K562 (cell line): Measurements from ENCODE around the gene ZSWIM2. TPM values are rescaled to one million over a fixed set of nuclear protein-coding genes. Genes with fewer than 3 reads are reported as not detected.

ENCODE experiments used
- ATAC-seq: fragments of 200-7000 bp; cut with Tn5 transposase; 3 replicates; pipeline ENCODE4 v1.9.1; 2020; ENCODE audit warnings: moderate library complexity
- BruUV-seq: library from RNA; stranded (reverse); fragments of 400-500 nt; replicated peaks from 2 replicates; lab custom pipeline; 2021; lab: Mats Ljungman, UMichigan
- CTCF ChIA-PET: fragments of 300-600 bp; formaldehyde crosslinking; extraction: SDS; loops from one replicate; lab custom pipeline; 2021; ENCODE audit warnings: low intra/inter-chr PET ratio; lab: Yijun Ruan, JAX
- POLR2A ChIA-PET: fragments of 300-600, 350-650 bp; sonication (Branson Sonifier 250); formaldehyde crosslinking; extraction: SDS; loops from one replicate; lab custom pipeline; 2021; ENCODE audit warnings: antibody characterized with exemption, inconsistent platforms; lab: Yijun Ruan, JAX
- DNase-seq, 4 experiments: peaks; one replicate each; pipeline versions ENCODE4 v3.0.0 to v3.0.0-alpha.2; 2011 to 2018; ENCODE audit warnings: low spot score in 3 of 4, mixed read lengths in 3 of 4; ENCODE audit errors: extremely low read depth in 1 of 4
- FAIRE-seq: peaks from 2 replicates; lab custom pipeline; 2011; peaks lifted over from hg19 to GRCh38; lab: Jason Lieb, UNC
- H2AFZ ChIP-seq: 2 replicates; pipeline ENCODE4 v1.6.0; 2011; ENCODE audit warnings: low read depth, low read length, control low read depth, inconsistent platforms
- H3K27ac ChIP-seq: fragments of 200-600 bp; 3 replicates; pipeline ENCODE4 v1.8.0; 2011; ENCODE audit warnings: low read depth, mild to moderate bottlenecking, control low read depth, inconsistent platforms, low read length, moderate library complexity, mixed read lengths; ENCODE audit errors: extremely low read depth
- H3K27me3 ChIP-seq, 2 experiments: fragments of 300-600 bp in 1 of 2; 2 replicates in 1 of 2; 3 replicates in 1 of 2; pipeline versions ENCODE4 v1.6.0 to v1.8.0; 2011; ENCODE audit warnings: inconsistent platforms in 2 of 2, low read length in 2 of 2, mild to moderate bottlenecking in 1 of 2, mixed read lengths in 1 of 2, moderate library complexity in 1 of 2; ENCODE audit not compliant: control insufficient read depth in 2 of 2, insufficient read depth in 2 of 2
- H3K36me3 ChIP-seq: fragments of 300-600 bp; 3 replicates; pipeline ENCODE4 v1.8.0; 2011; ENCODE audit warnings: mild to moderate bottlenecking, low read length, inconsistent platforms; ENCODE audit not compliant: control insufficient read depth, insufficient read depth
- H3K4me1 ChIP-seq, 2 experiments: fragments of 200-600 bp in 1 of 2; replicated peaks in 1 of 2; 2 replicates in 1 of 2; 3 replicates in 1 of 2; pipeline versions ENCODE4 v1.5.1 to v1.8.0; 2011; ENCODE audit warnings: inconsistent platforms in 2 of 2, low read length in 2 of 2, mild to moderate bottlenecking in 1 of 2, mixed read lengths in 1 of 2, moderate library complexity in 1 of 2; ENCODE audit not compliant: control insufficient read depth in 2 of 2, insufficient read depth in 2 of 2
- H3K4me2 ChIP-seq: 2 replicates; pipeline ENCODE4 v1.6.1; 2011; ENCODE audit warnings: low read length, control low read depth, inconsistent platforms, mixed read lengths; ENCODE audit not compliant: insufficient read depth
- H3K4me3 ChIP-seq: fragments of 200-600 bp; sonication (generic), shearing (Covaris generic); 2 replicates; pipeline ENCODE4 v1.5.1; 2016; ENCODE audit warnings: control low read depth, inconsistent platforms
- H3K79me2 ChIP-seq: fragments of 200-600 bp; 3 replicates; pipeline ENCODE4 v1.8.0; 2011; ENCODE audit warnings: low read length, inconsistent platforms; ENCODE audit not compliant: control insufficient read depth, insufficient read depth
- H3K9ac ChIP-seq, 2 experiments: 2 replicates each; pipeline versions ENCODE4 v1.6.0 to v1.6.1; 2011; ENCODE audit warnings: low read depth in 2 of 2, low read length in 2 of 2, control low read depth in 1 of 2, inconsistent platforms in 1 of 2, mild to moderate bottlenecking in 1 of 2, mixed read lengths in 1 of 2; ENCODE audit not compliant: insufficient read depth in 1 of 2
- H3K9me1 ChIP-seq: one replicate; pipeline ENCODE4 v1.6.0; 2011; ENCODE audit warnings: inconsistent platforms, mild to moderate bottlenecking, low read length, moderate library complexity; ENCODE audit not compliant: control insufficient read depth, insufficient read depth
- H3K9me3 ChIP-seq: replicated peaks from 2 replicates; pipeline ENCODE4 v1.5.1; 2011; ENCODE audit warnings: low read depth, low read length, inconsistent platforms; ENCODE audit not compliant: control insufficient read depth, insufficient read depth
- H4K20me1 ChIP-seq: replicated peaks from 2 replicates; pipeline ENCODE4 v1.6.1; 2011; ENCODE audit warnings: low read length, inconsistent platforms, mixed read lengths; ENCODE audit not compliant: control insufficient read depth, insufficient read depth
- BHLHE40 ChIP-seq: IDR thresholded peaks from 2 replicates; pipeline ENCODE4 v1.6.1; 2011; ENCODE audit warnings: low read length, improper control_type of control experiment
- CBX3 ChIP-seq, 2 experiments: IDR thresholded peaks; 1 replicate in 1 of 2; 2 replicates in 1 of 2; pipeline ENCODE4 v1.6.1; 2012; ENCODE audit warnings: inconsistent platforms in 2 of 2, low read length in 2 of 2, borderline replicate concordance in 1 of 2, control low read depth in 1 of 2
- ID3 ChIP-seq, 2 experiments: fragments of 250-450 bp in 1 of 2; fragments of 450-650 bp in 1 of 2; sonication (Bioruptor Pico) in 1 of 2; IDR thresholded peaks; 2 replicates each; pipeline versions ENCODE4 v1.6.1 to v1.8.0; 2016 to 2021; ENCODE audit warnings: mild to moderate bottlenecking in 2 of 2, moderate library complexity in 2 of 2, missing compliant biosample characterization in 1 of 2, missing genetic modification characterization in 1 of 2
- KDM1A ChIP-seq, 2 experiments: fragments of 450-650 bp; IDR thresholded peaks; 2 replicates each; pipeline ENCODE4 v1.6.1; 2016; ENCODE audit warnings: mild to moderate bottlenecking in 2 of 2
- KDM2B ChIP-seq: fragments of 250-450 bp; sonication (Bioruptor Pico); IDR thresholded peaks from 2 replicates; pipeline ENCODE4 v1.8.0; 2021; ENCODE audit warnings: mild to moderate bottlenecking, moderate library complexity
- KLF1 ChIP-seq: fragments of 450-650 bp; IDR thresholded peaks from 2 replicates; pipeline ENCODE4 v1.6.1; 2016; ENCODE audit warnings: missing genetic modification characterization, missing compliant biosample characterization
- MAFK ChIP-seq: IDR thresholded peaks from 2 replicates; pipeline ENCODE4 v1.6.1; 2011; ENCODE audit warnings: low read length, improper control_type of control experiment
- PTTG1 ChIP-seq: fragments of 450-650 bp; IDR thresholded peaks from 2 replicates; pipeline ENCODE4 v1.6.1; 2016; ENCODE audit warnings: low read depth, mild to moderate bottlenecking, missing genetic modification characterization, missing compliant biosample characterization
- SRSF7 ChIP-seq: fragments of 200-400 bp; formaldehyde crosslinking; optimal IDR thresholded peaks from 2 replicates; pipeline ENCODE3; 2017; ENCODE audit warnings: mild to moderate bottlenecking, low read depth, low read length
- STAT6 ChIP-seq: sonication (generic); formaldehyde crosslinking; IDR thresholded peaks from 2 replicates; pipeline ENCODE4 v1.8.1; 2023; ENCODE audit warnings: mild to moderate bottlenecking, missing genetic modification reagents
- TCF7L2 ChIP-seq: fragments of 150-350 bp; IDR thresholded peaks from 2 replicates; pipeline ENCODE4 v1.6.1; 2016; ENCODE audit warnings: low read depth, mild to moderate bottlenecking, low read length, moderate library complexity
- TGIF2 ChIP-seq: sonication (generic); formaldehyde crosslinking; IDR thresholded peaks from 2 replicates; pipeline ENCODE4 v1.8.1; 2022; ENCODE audit warnings: mild to moderate bottlenecking, missing genetic modification reagents, moderate library complexity
- TRIM28 ChIP-seq: fragments of 450-650 bp; IDR thresholded peaks from 2 replicates; pipeline ENCODE4 v1.6.1; 2017
- XRCC3 ChIP-seq: fragments of 450-650 bp; IDR thresholded peaks from 2 replicates; pipeline ENCODE4 v1.6.1; 2017; ENCODE audit warnings: mild to moderate bottlenecking, moderate library complexity
- ZC3H11A ChIP-seq: IDR thresholded peaks from 2 replicates; pipeline ENCODE4 v1.6.1; 2012; ENCODE audit warnings: low read depth, low read length, improper control_type of control experiment
- ZKSCAN3 ChIP-seq: fragments of 250-450 bp; sonication (Bioruptor Pico); IDR thresholded peaks from 2 replicates; pipeline ENCODE4 v1.4.0; 2020
- ZNF76 ChIP-seq: fragments of 250-450 bp; sonication (Bioruptor Pico); IDR thresholded peaks from 2 replicates; pipeline ENCODE4 v1.4.0; 2020; ENCODE audit warnings: mild to moderate bottlenecking, moderate library complexity, borderline replicate concordance
- WGBS: fragments of 100-300 bp; shearing (Covaris generic); methylation state at CpG from one replicate; pipeline ENCODE4 v1.1.6; 2016; ENCODE audit warnings: low coverage, mixed read lengths; ENCODE audit not compliant: insufficient coverage; ENCODE audit errors: missing lambda C conversion rate; 5-methylcytosine and 5-hydroxymethylcytosine counted together
- in situ Hi-C: fragments of 300-500 bp; cut with MboI; formaldehyde crosslinking; loops from 4 replicates; pipeline ENCODE4 v1.15.0; 2018; ENCODE audit warnings: inconsistent platforms, mixed read lengths
- intact Hi-C: fragments of 100-400 bp; cut with micrococcal nuclease; formaldehyde crosslinking; loops from 2 replicates; pipeline ENCODE4 v1.14.2; 2022
- polyA plus RNA-seq, 8 experiments: library from polyadenylated mRNA; depleted of rRNA in 4 of 8; stranded (reverse) in 5 of 8; unstranded in 3 of 8; fragments of >200 nt; fragmentation: Nextera tagmentation in 2 of 8; fragmentation: Illumina TruSeq in 1 of 8; extraction: Ambion mirVana in 2 of 8; extraction: Trizol in 1 of 8; gene quantifications; 2 replicates each; pipeline versions ENCODE4 v1.2.1 to v1.2.3, GENCODE V29; 2011 to 2014; ENCODE audit warnings: inconsistent platforms in 1 of 8, missing spikeins in 1 of 8
- total RNA-seq, 7 experiments: library from RNA; depleted of rRNA in 6 of 7; stranded (reverse); fragments of >200 nt in 6 of 7; fragmentation: Illumina TruSeq in 2 of 7; extraction: Trizol in 2 of 7; gene quantifications; 2 replicates each; pipeline versions ENCODE4 v1.2.1 to v1.2.3, GENCODE V29; 2011 to 2021; ENCODE audit warnings: low replicate concordance in 1 of 7
- TF ChIP-seq, protein P1 (sequence below): fragments of 450-650 bp; formaldehyde crosslinking; IDR thresholded peaks from 2 replicates; pipeline ENCODE4 v1.4.0; 2020; ENCODE audit warnings: mild to moderate bottlenecking
- TF ChIP-seq, protein P2 (sequence below): fragments of 450-650 bp; IDR thresholded peaks from one replicate; pipeline ENCODE4 v1.6.1; 2018; ENCODE audit warnings: mild to moderate bottlenecking, moderate library complexity; ENCODE audit not compliant: partially characterized antibody

Gene ZSWIM2
- total and polyA plus RNA-seq, 9 of the 15 experiments (the other 6 are each of a cell fraction or from before 2014, with no cell fraction given): not detected

- H3K4me3 ChIP-seq: no peak overlapping the region
- DNase-seq (no peak), FAIRE-seq (no peak), ATAC-seq (no peak)
- H3K4me2 ChIP-seq: no peak overlapping the region
- ChIA-PET CTCF (no interaction called here), POLR2A (interaction anchor here (0.6 kb wide), 1 partner anchor 28 kb away, joined by 3 read pairs; no protein-coding TSS in a partner anchor)
- peaks cover 8% of the 10 kb centered on the region; the same call in 1 of the 2 replicates for H3K9me3 ChIP-seq
- no peaks in the 10 kb centered on the region for H4K20me1 ChIP-seq
- WGBS: 0% methylated on average over 1 of the region's 1 CpG
- in situ Hi-C loops (loop anchor here (25.0 kb wide), 1 partner anchor 556 kb away; the partner anchor contains the start of gene CALCRL), intact Hi-C loops (no loop called here)
- H3K9me1 ChIP-seq: no peaks in the 10 kb centered on the region
- no TSS peak for BruUV-seq
- no peaks in the 10 kb centered on the region for H3K79me2 ChIP-seq
- H3K9ac ChIP-seq: no peak overlapping the region
- H3K4me1 ChIP-seq: 0 out of 5 replicates have a peak, but pooled peaks cover 0 to 4% of the 10 kb centered on the region in 2 experiments
- H3K36me3 ChIP-seq: no peaks in the 10 kb centered on the region
- no peaks in the 10 kb centered on the region for H3K27me3 ChIP-seq
- no peak overlapping the region for H2AFZ ChIP-seq
- no peak overlapping the region for H3K27ac ChIP-seq
- TF ChIP-seq, protein P1, sequence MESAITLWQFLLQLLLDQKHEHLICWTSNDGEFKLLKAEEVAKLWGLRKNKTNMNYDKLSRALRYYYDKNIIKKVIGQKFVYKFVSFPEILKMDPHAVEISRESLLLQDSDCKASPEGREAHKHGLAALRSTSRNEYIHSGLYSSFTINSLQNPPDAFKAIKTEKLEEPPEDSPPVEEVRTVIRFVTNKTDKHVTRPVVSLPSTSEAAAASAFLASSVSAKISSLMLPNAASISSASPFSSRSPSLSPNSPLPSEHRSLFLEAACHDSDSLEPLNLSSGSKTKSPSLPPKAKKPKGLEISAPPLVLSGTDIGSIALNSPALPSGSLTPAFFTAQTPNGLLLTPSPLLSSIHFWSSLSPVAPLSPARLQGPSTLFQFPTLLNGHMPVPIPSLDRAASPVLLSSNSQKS: no peak
- no peak for TF ChIP-seq BHLHE40
- TF ChIP-seq STAT6 (CRISPR knock-in tag): no peak
- no peak for TF ChIP-seq ID3 (CRISPR knock-in tag; IDR thresholded peaks at IDR 0.05)
- TF ChIP-seq ID3 (tag; IDR thresholded peaks at IDR 0.05): no peak
- no peak for TF ChIP-seq PTTG1
- TF ChIP-seq MAFK: no peak
- TF ChIP-seq TCF7L2: no peak
- TF ChIP-seq KLF1 (tag): no peak
- no peak for TF ChIP-seq SRSF7
- TF ChIP-seq ZNF76: no peak
- peak; percentile 80; the same call in 1 of the 2 replicates for TF ChIP-seq TRIM28
- no peak for TF ChIP-seq KDM1A (IDR thresholded peaks at IDR 0.05)
- TF ChIP-seq ZC3H11A: no peak
- peak in 1 of 2 experiments; percentile 93; a peak in 2 of 3 replicates for TF ChIP-seq CBX3 (IDR thresholded peaks at IDR 0.05; ENCODE audit: borderline replicate concordance in 1 of 2, low read length in 2 of 2)
- no peak for TF ChIP-seq XRCC3
- TF ChIP-seq ZKSCAN3 (CRISPR knock-in tag): no peak
- TF ChIP-seq KDM2B (CRISPR knock-in tag): no peak
- TF ChIP-seq TGIF2: no peak
- TF ChIP-seq, protein P2, sequence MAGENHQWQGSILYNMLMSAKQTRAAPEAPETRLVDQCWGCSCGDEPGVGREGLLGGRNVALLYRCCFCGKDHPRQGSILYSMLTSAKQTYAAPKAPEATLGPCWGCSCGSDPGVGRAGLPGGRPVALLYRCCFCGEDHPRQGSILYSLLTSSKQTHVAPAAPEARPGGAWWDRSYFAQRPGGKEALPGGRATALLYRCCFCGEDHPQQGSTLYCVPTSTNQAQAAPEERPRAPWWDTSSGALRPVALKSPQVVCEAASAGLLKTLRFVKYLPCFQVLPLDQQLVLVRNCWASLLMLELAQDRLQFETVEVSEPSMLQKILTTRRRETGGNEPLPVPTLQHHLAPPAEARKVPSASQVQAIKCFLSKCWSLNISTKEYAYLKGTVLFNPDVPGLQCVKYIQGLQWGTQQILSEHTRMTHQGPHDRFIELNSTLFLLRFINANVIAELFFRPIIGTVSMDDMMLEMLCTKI: no peak
Observed at GRCh38 chr2:186881660-186882059, 32.7 kb upstream of the ZSWIM2 start.
